Activated CD8-positive, alpha-beta T cell treated with anti-CD3 and anti-CD28 coated beads for 36 hours (primary cell): ENCODE measurements around the gene ARHGEF6. TPM values are rescaled to one million over a fixed set of nuclear protein-coding genes. Genes with fewer than 3 reads are reported as not detected.

Source experiments
- ATAC-seq: fragments of 200-7000 bp; cut with Tn5 transposase; one replicate; pipeline ENCODE4 v1.10.0; 2021; ENCODE audit warnings: mild to moderate bottlenecking, moderate library complexity
- CTCF ChIA-PET: fragments of 350-600 bp; sonication (Branson Sonifier 250); formaldehyde crosslinking; loops from one replicate; lab custom pipeline; 2021; ENCODE audit warnings: antibody characterized with exemption; lab: Charles Lee
- POLR2A ChIA-PET: fragments of 350-600 bp; sonication (Branson Sonifier 250); formaldehyde crosslinking; loops from one replicate; lab custom pipeline; 2021; ENCODE audit warnings: antibody characterized with exemption; lab: Charles Lee
- DNase-seq: peaks from one replicate; pipeline ENCODE4 v3.0.0-alpha.2; 2020
- H3K27ac Mint-ChIP-seq: one replicate; pipeline ENCODE4 v1.8.0; 2021; ENCODE audit warnings: mild to moderate bottlenecking, mixed read lengths
- H3K27me3 Mint-ChIP-seq: one replicate; pipeline ENCODE4 v1.8.0; 2021; ENCODE audit warnings: mixed read lengths
- H3K36me3 Mint-ChIP-seq: one replicate; pipeline ENCODE4 v1.8.0; 2021; ENCODE audit warnings: low read depth, mixed read lengths
- H3K4me1 Mint-ChIP-seq: one replicate; pipeline ENCODE4 v1.8.0; 2021; ENCODE audit warnings: low read depth, mixed read lengths
- H3K4me3 Mint-ChIP-seq: one replicate; pipeline ENCODE4 v1.8.0; 2021; ENCODE audit warnings: mild to moderate bottlenecking, moderate library complexity, mixed read lengths
- H3K9me3 Mint-ChIP-seq: one replicate; pipeline ENCODE4 v1.8.0; 2021; ENCODE audit warnings: mixed read lengths
- CTCF ChIP-seq: fragments of 200-600 bp; IDR thresholded peaks from one replicate; pipeline ENCODE4 v1.8.0; 2022; ENCODE audit warnings: antibody characterized with exemption, mild to moderate bottlenecking
- intact Hi-C: fragments of 100-400 bp; cut with micrococcal nuclease; formaldehyde crosslinking; loops from one replicate; pipeline ENCODE4 v1.10.0; 2022
- total RNA-seq, 2 experiments: library from RNA; stranded (reverse); gene quantifications; one replicate each; pipeline ENCODE4 v1.2.3, GENCODE V29; 2021

The ARHGEF6 gene
- total RNA-seq, 2 experiments from 2014 or later: 45.7 to 45.8 TPM

- ATAC-seq: no peak
These were observed 14.0 kb downstream of the ARHGEF6 start for GRCh38 chrX:136766785-136767103.

GRCh38 chrX:136765821-136766356 lies 14.8 kb downstream of the ARHGEF6 start:
- peaks cover 13% of the 10 kb centered on the region for H3K36me3 Mint-ChIP-seq
- peak overlapping the region; percentile 74 for H3K4me3 Mint-ChIP-seq
- ATAC-seq: no peak
- CTCF ChIA-PET: interaction anchor here (0.7 to 1.4 kb wide), 6 partner anchors 9 to 157 kb away, joined by 3 read pairs; no protein-coding TSS in a partner anchor
- no peak for TF ChIP-seq CTCF
- no peaks in the 10 kb centered on the region for H3K27me3 Mint-ChIP-seq
- peak overlapping the region; percentile 49 for H3K27ac Mint-ChIP-seq
- intact Hi-C loops: loop anchor here (10.0 kb wide), 1 partner anchor 51 kb away; no protein-coding TSS in a partner anchor
- DNase-seq: no peak
- no peaks in the 10 kb centered on the region for H3K9me3 Mint-ChIP-seq
- POLR2A ChIA-PET: interaction anchor here (0.6 to 4.5 kb wide), 5 partner anchors 13 to 113 kb away, joined by 3 to 29 read pairs (median 5); no protein-coding TSS in a partner anchor
- peaks cover 61% of the 10 kb centered on the region for H3K4me1 Mint-ChIP-seq

More at GRCh38 chrX:136766785-136767103, 14.0 kb downstream of the ARHGEF6 start:
- TF ChIP-seq CTCF: no peak
- peaks cover 16% of the 10 kb centered on the region for H3K36me3 Mint-ChIP-seq
- no peak for DNase-seq
- ChIA-PET CTCF (interaction anchor here (1.1 to 2.5 kb wide), 5 partner anchors 10 to 57 kb away, joined by 3 to 8 read pairs (median 4); no protein-coding TSS in a partner anchor), POLR2A (interaction anchor here (1.3 to 4.5 kb wide), 6 partner anchors 12 to 113 kb away, joined by 4 to 29 read pairs (median 6); no protein-coding TSS in a partner anchor)
- H3K4me3 Mint-ChIP-seq: peak overlapping the region; percentile 74
- peaks cover 60% of the 10 kb centered on the region for H3K4me1 Mint-ChIP-seq
- intact Hi-C loops: loop anchor here (10.0 kb wide), 1 partner anchor 52 kb away; no protein-coding TSS in a partner anchor
- H3K27me3 Mint-ChIP-seq: no peaks in the 10 kb centered on the region
- H3K9me3 Mint-ChIP-seq: no peaks in the 10 kb centered on the region
- H3K27ac Mint-ChIP-seq: peak overlapping the region; percentile 71

- H3K27me3 Mint-ChIP-seq: no peaks in the 10 kb centered on the region
- ATAC-seq: no peak
- CTCF ChIA-PET: no interaction called here
These were observed 16.5 kb downstream of the ARHGEF6 start for GRCh38 chrX:136764206-136764605.

GRCh38 chrX:136762820-136763452 lies 17.8 kb downstream of the ARHGEF6 start:
- Mint-ChIP-seq H3K4me3 (peak overlapping the region; percentile 41), H3K27ac (peak overlapping the region; percentile 85), H3K27me3 (no peaks in the 10 kb centered on the region), H3K4me1 (peaks cover 60% of the 10 kb centered on the region), H3K9me3 (no peaks in the 10 kb centered on the region), H3K36me3 (peaks cover 20% of the 10 kb centered on the region)
- peak; percentile 34 for DNase-seq
- ChIA-PET POLR2A (interaction anchor here (0.5 to 1.4 kb wide), 3 partner anchors 17 to 117 kb away, joined by 3 read pairs; partner anchors contain the start of gene RBMX), CTCF (no interaction called here)
- peak; percentile 55 for ATAC-seq
- TF ChIP-seq CTCF: no peak
- intact Hi-C loops: loop anchor here (2.0 to 10.0 kb wide), 2 partner anchors 16 to 48 kb away; no protein-coding TSS in a partner anchor

More at GRCh38 chrX:136764206-136764605, 16.5 kb downstream of the ARHGEF6 start:
- no peaks in the 10 kb centered on the region for H3K9me3 Mint-ChIP-seq
- H3K36me3 Mint-ChIP-seq: peaks cover 19% of the 10 kb centered on the region
- intact Hi-C loops: loop anchor here (10.0 kb wide), 1 partner anchor 49 kb away; no protein-coding TSS in a partner anchor
- no peak overlapping the region for H3K4me3 Mint-ChIP-seq
- peaks cover 62% of the 10 kb centered on the region for H3K4me1 Mint-ChIP-seq
- no peak for DNase-seq
- POLR2A ChIA-PET: interaction anchor here (0.6 to 1.4 kb wide), 5 partner anchors 27 to 116 kb away, joined by 3 read pairs; partner anchors contain the start of gene RBMX
- H3K27ac Mint-ChIP-seq: peak overlapping the region; percentile 85
- TF ChIP-seq CTCF: no peak
